Left kidney (tissue), 2 donors: Measurements from ENCODE around the gene TAS1R1. TPM values are rescaled to one million over a fixed set of nuclear protein-coding genes. Genes with fewer than 3 reads are reported as not detected.
"Not testable (repeated sequence)": the region's sequence is repeated elsewhere in the genome, so short reads cannot be mapped to it uniquely, and the experiment has no call there.

ENCODE experiments used
- DNase-seq: peaks from one replicate; pipeline ENCODE4 v3.0.0-alpha.2; 2013
- polyA plus RNA-seq: library from polyadenylated mRNA; unstranded; fragments of 120-200 nt; gene quantifications from one replicate; pipeline ENCODE4 v1.2.1, GENCODE V29; 2013; ENCODE audit not compliant: insufficient read length

TAS1R1 gene
- polyA plus RNA-seq, 1 donor = not detected

GRCh38 chr1:6591222-6591621, 36.1 kb downstream of the TAS1R1 start:
- no peak for DNase-seq

- DNase-seq = no peak
These were observed 36.5 kb downstream of the TAS1R1 start for GRCh38 chr1:6591644-6592043.

- DNase-seq = no peak
These were observed 37.3 kb downstream of the TAS1R1 start for GRCh38 chr1:6592441-6592840.

GRCh38 chr1:6592865-6593593, 37.9 kb downstream of the TAS1R1 start:
- DNase-seq = no peak

GRCh38 chr1:6593810-6594209, 38.7 kb downstream of the TAS1R1 start:
- no peak for DNase-seq

- DNase-seq = no peak
These were observed 40.1 kb downstream of the TAS1R1 start for GRCh38 chr1:6594977-6595740.

GRCh38 chr1:6596351-6596750, 41.2 kb downstream of the TAS1R1 start:
- no peak for DNase-seq

GRCh38 chr1:6596886-6597776, 42.0 kb downstream of the TAS1R1 start:
- DNase-seq = no peak

GRCh38 chr1:6597777-6598131, 42.6 kb downstream of the TAS1R1 start:
- DNase-seq = no peak

GRCh38 chr1:6599141-6599975, 44.3 kb downstream of the TAS1R1 start:
- no peak for DNase-seq

- not testable (repeated sequence) for DNase-seq
These were observed 44.9 kb downstream of the TAS1R1 start for GRCh38 chr1:6599991-6600390.

- DNase-seq = no peak
These were observed 45.4 kb downstream of the TAS1R1 start for GRCh38 chr1:6600410-6601048.

GRCh38 chr1:6601049-6601922, 46.2 kb downstream of the TAS1R1 start:
- no peak for DNase-seq

- no peak for DNase-seq
These were observed 47.0 kb downstream of the TAS1R1 start for GRCh38 chr1:6601923-6602668.

GRCh38 chr1:6602669-6603237, 47.6 kb downstream of the TAS1R1 start, which contains the start of gene KLHL21:
Gene KLHL21 (minus strand): TSS chr1:6602869. CDS start chr1:6602817, 52 bp downstream.
- DNase-seq = no peak

GRCh38 chr1:6603238-6603914, 48.3 kb downstream of the TAS1R1 start:
- DNase-seq = no peak

GRCh38 chr1:6603915-6604558, 48.9 kb downstream of the TAS1R1 start:
- no peak for DNase-seq
